Measurements from ENCODE around the gene ATP6V0A4. TPM values are rescaled to one million over a fixed set of nuclear protein-coding genes. Genes with fewer than 3 reads are reported as not detected.
"Not testable (repeated sequence)": the region's sequence is repeated elsewhere in the genome, so short reads cannot be mapped to it uniquely, and the experiment has no call there.

The ATP6V0A4 gene
- polyA plus RNA-seq, 1 of the 3 experiments (the other 2 are of a cell fraction): not detected

- POLR2A ChIA-PET: not testable (repeated sequence)
These were observed 950 bp downstream of the ATP6V0A4 start for GRCh38 chr7:138797046-138797445.

DNA sequence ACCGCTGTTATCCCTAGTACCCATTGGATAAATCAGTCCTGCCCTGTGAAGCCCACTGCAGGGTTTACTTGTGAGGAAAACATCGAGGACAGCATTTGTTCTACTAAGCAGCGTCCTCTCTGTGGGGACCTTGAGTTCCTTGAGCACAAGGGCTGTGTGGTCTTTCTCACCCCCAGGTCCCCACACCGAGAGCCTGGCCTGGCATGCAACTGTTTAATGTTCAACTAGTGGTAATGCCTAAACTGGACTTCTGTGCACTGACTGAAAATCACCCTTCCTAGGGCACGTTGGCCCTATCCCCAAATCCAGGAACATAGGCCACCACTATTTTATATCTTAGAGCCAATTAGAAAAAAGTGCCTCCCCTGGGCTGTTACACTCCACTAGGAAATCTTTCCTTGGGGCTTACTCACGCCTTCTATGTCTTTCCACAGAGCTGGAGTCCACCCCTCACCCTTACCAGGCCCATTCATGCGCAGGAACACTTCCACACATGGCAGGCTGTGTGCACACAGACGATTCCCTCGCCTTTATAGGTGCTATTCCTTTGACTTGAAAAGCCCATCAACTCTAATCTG lies 1.9 kb downstream of the ATP6V0A4 start:
- Histone ChIP-seq H3K4me3 (ENCODE audit: low read depth in 2 of 2, low read length in 1 of 2) (no peak overlapping the region), H3K4me2 (no peak overlapping the region), H3K27me3 (ENCODE audit: insufficient read depth) (no peaks in the 10 kb centered on the region), H3K4me1 (ENCODE audit: control insufficient read depth in 1 of 2, insufficient read depth in 2 of 2, low read depth in 1 of 2, low read length in 1 of 2) (no peaks in the 10 kb centered on the region), H2AFZ (ENCODE audit: low read depth) (no peak overlapping the region), H3K9me2 (no peaks in the 10 kb centered on the region), H3K79me2 (ENCODE audit: insufficient read depth) (no peaks in the 10 kb centered on the region), H3K36me3 (replicated peaks in 1 of 2; ENCODE audit: control insufficient read depth in 1 of 2, insufficient read depth in 2 of 2, low read length in 1 of 2) (no peaks in the 10 kb centered on the region), H3F3A (replicated peaks; ENCODE audit: insufficient read depth) (no peaks in the 10 kb centered on the region), H4K20me1 (ENCODE audit: insufficient read depth) (no peaks in the 10 kb centered on the region), H3K9me3 (no peaks in the 10 kb centered on the region), H3K27ac (ENCODE audit: low read depth in 2 of 2, low read length in 1 of 2) (no peak overlapping the region), H3K9ac (no peak overlapping the region)
- 44% methylated on average over 9 of the region's 9 CpGs for whole genome bisulfite sequencing (ENCODE audit: low lambda C conversion rate)
- TF ChIP-seq CTCF (IDR thresholded peaks at IDR 0.05) (no peak), ZBTB33 (IDR thresholded peaks at IDR 0.05; ENCODE audit: borderline replicate concordance, low read depth) (no peak), EZH2phosphoT487 (IDR thresholded peaks at IDR 0.05; ENCODE audit: borderline replicate concordance, low read depth) (no peak), MXI1 (IDR thresholded peaks at IDR 0.05; ENCODE audit: low read depth, low read length) (no peak), POLR2AphosphoS5 (IDR thresholded peaks at IDR 0.05; ENCODE audit: low read depth, low read length) (no peak), FOXJ3 (CRISPR knock-in tag; IDR thresholded peaks at IDR 0.05) (no peak), RXRA (IDR thresholded peaks at IDR 0.05; ENCODE audit: borderline replicate concordance, low read depth) (no peak)
- TF ChIP-seq, protein P1, sequence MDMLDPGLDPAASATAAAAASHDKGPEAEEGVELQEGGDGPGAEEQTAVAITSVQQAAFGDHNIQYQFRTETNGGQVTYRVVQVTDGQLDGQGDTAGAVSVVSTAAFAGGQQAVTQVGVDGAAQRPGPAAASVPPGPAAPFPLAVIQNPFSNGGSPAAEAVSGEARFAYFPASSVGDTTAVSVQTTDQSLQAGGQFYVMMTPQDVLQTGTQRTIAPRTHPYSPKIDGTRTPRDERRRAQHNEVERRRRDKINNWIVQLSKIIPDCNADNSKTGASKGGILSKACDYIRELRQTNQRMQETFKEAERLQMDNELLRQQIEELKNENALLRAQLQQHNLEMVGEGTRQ (IDR thresholded peaks at IDR 0.05; ENCODE audit: borderline replicate concordance, low read depth, low read length): no peak
- no peak for DNase-seq
- CTCF ChIA-PET: no interaction called here
- POLR2A ChIA-PET: no interaction called here

More at GRCh38 chr7:138797046-138797445, 950 bp downstream of the ATP6V0A4 start:
- not testable (repeated sequence) for H2AFZ ChIP-seq (ENCODE audit: low read depth); H3F3A ChIP-seq (replicated peaks; ENCODE audit: insufficient read depth); H3K27ac ChIP-seq (ENCODE audit: low read depth in 2 of 2, low read length in 1 of 2); H4K20me1 ChIP-seq (ENCODE audit: insufficient read depth); DNase-seq; H3K9ac ChIP-seq; H3K27me3 ChIP-seq (ENCODE audit: insufficient read depth); H3K4me2 ChIP-seq; H3K4me1 ChIP-seq (ENCODE audit: control insufficient read depth in 1 of 2, insufficient read depth in 2 of 2, low read depth in 1 of 2, low read length in 1 of 2); H3K36me3 ChIP-seq (replicated peaks in 1 of 2; ENCODE audit: control insufficient read depth in 1 of 2, insufficient read depth in 2 of 2, low read length in 1 of 2); H3K9me3 ChIP-seq; H3K9me2 ChIP-seq; H3K4me3 ChIP-seq (ENCODE audit: low read depth in 2 of 2, low read length in 1 of 2); H3K79me2 ChIP-seq (ENCODE audit: insufficient read depth)
- CTCF ChIA-PET: interaction anchor here (0.6 kb wide), 1 partner anchor 177 kb away, joined by 3 read pairs; no protein-coding TSS in a partner anchor
- WGBS (ENCODE audit: low lambda C conversion rate): 59% methylated on average over 4 of the region's 4 CpGs
